Natural killer cell treated with Interleukin-12 subunit alpha and Interleukin-12 subunit beta and Interleukin-15 and Interleukin-18, amount 100 ng/mL, for 72 hours (primary cell): ENCODE data around the gene PLGLB1. TPM values are rescaled to one million over a fixed set of nuclear protein-coding genes. Genes with fewer than 3 reads are reported as not detected.
"Not testable (repeated sequence)": the region's sequence is repeated elsewhere in the genome, so short reads cannot be mapped to it uniquely, and the experiment has no call there.

Source experiments
- ATAC-seq, 2 donors: fragments of 150-1000 bp; cut with Tn5 transposase in 1 of 2; sonication (Bioruptor Pico), chemical (Tn5 transposase) in 1 of 2; 2 replicates each; pipeline ENCODE4 v1.10.0; 2021
- DNase-seq: peaks from one replicate; pipeline ENCODE4 v3.0.0; 2022; ENCODE audit warnings: low spot score
- H3K27ac Mint-ChIP-seq, 2 donors: 1 replicate in 1 of 2; 2 replicates in 1 of 2; pipeline ENCODE4 v1.8.0; 2022; ENCODE audit warnings: mixed read lengths in 2 of 2, mild to moderate bottlenecking in 1 of 2, moderate library complexity in 1 of 2
- H3K27me3 Mint-ChIP-seq, 2 donors: 1 replicate in 1 of 2; 2 replicates in 1 of 2; pipeline ENCODE4 v1.8.0; 2022; ENCODE audit warnings: mixed read lengths in 2 of 2
- H3K36me3 Mint-ChIP-seq: one replicate; pipeline ENCODE4 v1.8.0; 2022; ENCODE audit warnings: mixed read lengths
- H3K4me1 Mint-ChIP-seq, 2 donors: 1 replicate in 1 of 2; 2 replicates in 1 of 2; pipeline ENCODE4 v1.8.0; 2022; ENCODE audit warnings: low read depth in 2 of 2, mixed read lengths in 2 of 2, mild to moderate bottlenecking in 1 of 2
- H3K4me3 Mint-ChIP-seq: one replicate; pipeline ENCODE4 v1.8.0; 2022; ENCODE audit warnings: mixed read lengths
- H3K9me3 Mint-ChIP-seq: 2 replicates; pipeline ENCODE4 v1.8.0; 2022; ENCODE audit warnings: mixed read lengths
- total RNA-seq, 2 donors: library from RNA; stranded (reverse); gene quantifications; one replicate each; pipeline ENCODE4 v1.2.3, GENCODE V29; 2022

The PLGLB1 gene
- total RNA-seq, 2 donors from 2014 or later = 2.4 TPM; not detected in 1

DNA sequence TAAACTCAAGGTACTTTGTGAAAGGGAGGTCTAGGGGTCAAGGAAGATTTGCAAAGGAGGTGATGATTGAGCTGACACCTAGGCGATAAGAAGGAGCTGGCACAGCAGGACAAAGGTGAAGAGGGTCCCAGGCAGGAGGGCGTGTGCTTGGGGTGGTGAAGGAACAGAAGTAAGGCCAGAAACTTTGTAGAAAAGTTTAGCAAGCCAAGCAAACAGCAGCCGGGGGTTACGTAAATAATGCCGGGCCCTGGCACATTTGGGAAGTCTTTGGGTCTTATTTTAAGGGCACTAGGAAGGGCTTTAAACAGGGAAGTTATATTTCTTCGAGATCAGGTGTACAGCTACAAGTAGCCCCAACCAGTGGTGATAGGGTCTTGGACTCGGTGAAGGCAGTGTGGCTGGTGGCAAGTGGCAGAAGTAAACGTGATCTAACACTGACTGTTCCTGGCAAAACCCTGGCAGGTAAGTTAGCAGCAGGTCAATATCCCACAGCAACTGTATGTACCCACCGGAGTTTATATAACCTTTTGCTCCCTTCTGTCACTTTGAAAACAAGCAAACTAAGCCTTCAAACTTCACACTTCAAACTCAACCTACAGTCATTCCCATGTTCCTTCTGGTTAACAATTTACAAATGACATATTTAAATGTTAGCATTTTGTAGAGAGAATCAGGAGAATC, 7.0 kb downstream of the PLGLB1 start:
- not testable (repeated sequence) for H3K9me3 Mint-ChIP-seq, H3K36me3 Mint-ChIP-seq, DNase-seq, ATAC-seq, H3K4me3 Mint-ChIP-seq, H3K4me1 Mint-ChIP-seq, H3K27ac Mint-ChIP-seq, H3K27me3 Mint-ChIP-seq

DNA sequence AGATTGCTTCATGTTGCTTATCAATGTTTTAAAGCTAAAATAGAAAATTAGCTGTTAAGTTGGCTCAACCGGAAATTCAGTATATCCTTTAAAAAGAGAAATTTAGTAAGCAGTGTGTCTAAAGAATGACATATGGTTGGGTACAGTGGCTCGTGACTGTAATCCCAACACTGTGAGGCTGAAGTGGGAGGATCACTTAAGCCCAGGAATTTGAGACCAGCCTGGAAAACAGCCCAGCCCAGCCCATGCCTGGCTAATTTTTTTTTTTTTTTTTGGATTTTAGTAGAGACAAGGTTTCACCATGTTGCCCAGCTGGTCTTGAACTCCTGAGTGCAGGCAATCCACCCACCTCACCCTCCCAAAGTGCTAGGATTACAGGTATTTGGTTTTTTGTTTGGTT, 17.2 kb downstream of the PLGLB1 start:
- not testable (repeated sequence) for ATAC-seq, DNase-seq, H3K36me3 Mint-ChIP-seq, H3K4me3 Mint-ChIP-seq, H3K4me1 Mint-ChIP-seq, H3K27me3 Mint-ChIP-seq, H3K9me3 Mint-ChIP-seq, H3K27ac Mint-ChIP-seq

Other genes with a start within 250 kb of the PLGLB1 start
- 10 to 100 TPM; 67.8 to 85.0 TPM for gene CD8A, start 230.9 kb downstream of the PLGLB1 start, total RNA-seq
- 10 to 100 TPM in 1 of 2 donors, 1 to 10 TPM in 1; 8.4 to 31.5 TPM for gene CD8B, start 160.0 kb downstream of the PLGLB1 start, total RNA-seq
- gene RGPD1, start 79.7 kb downstream of the PLGLB1 start, total RNA-seq = 1 to 10 TPM in 1 of 2 donors, under 1 TPM in 1; 0.24 to 3.0 TPM